ENCODE results near the gene OR1F1.
"Not testable (repeated sequence)": the region's sequence is repeated elsewhere in the genome, so short reads cannot be mapped to it uniquely, and the experiment has no call there.

OR1F1 gene

GRCh38 chr16:3166505-3166886 lies 21.5 kb upstream of the OR1F1 start:
- no peak for TF ChIP-seq RARB (CRISPR knock-in tag; IDR thresholded peaks at IDR 0.05)
- TF ChIP-seq PATZ1 (CRISPR knock-in tag; IDR thresholded peaks at IDR 0.05; ENCODE audit: borderline replicate concordance): no peak
- TF ChIP-seq BACH2 (CRISPR knock-in tag; IDR thresholded peaks at IDR 0.05; ENCODE audit: borderline replicate concordance): no peak
- no peak for TF ChIP-seq POU6F1 (CRISPR knock-in tag; IDR thresholded peaks at IDR 0.05; ENCODE audit: borderline replicate concordance, low read depth)
- no peak for TF ChIP-seq ZC3H10 (CRISPR knock-in tag; IDR thresholded peaks at IDR 0.05)
- TF ChIP-seq CREB5 (CRISPR knock-in tag; IDR thresholded peaks at IDR 0.05; ENCODE audit: low read depth): no peak
- TF ChIP-seq ARNTL (CRISPR knock-in tag; IDR thresholded peaks at IDR 0.05; ENCODE audit: borderline replicate concordance, low read depth): no peak
- TF ChIP-seq SNAI2 (CRISPR knock-in tag; IDR thresholded peaks at IDR 0.05): no peak
- no peak for TF ChIP-seq CSDC2 (CRISPR knock-in tag; IDR thresholded peaks at IDR 0.05)
- TF ChIP-seq ZNF8 (CRISPR knock-in tag; IDR thresholded peaks at IDR 0.05): no peak
- no peak for TF ChIP-seq ZNF565 (CRISPR knock-in tag; conservative IDR thresholded peaks at IDR 0.05; ENCODE audit: low read depth)
- TF ChIP-seq ZFP3 (CRISPR knock-in tag; IDR thresholded peaks at IDR 0.05): no peak
- TF ChIP-seq ESRRG (CRISPR knock-in tag; IDR thresholded peaks at IDR 0.05): no peak
- TF ChIP-seq ZNF70 (CRISPR knock-in tag; IDR thresholded peaks at IDR 0.05): no peak
- TF ChIP-seq OSR1 (CRISPR knock-in tag; IDR thresholded peaks at IDR 0.05): no peak
- TF ChIP-seq PPARA (CRISPR knock-in tag; IDR thresholded peaks at IDR 0.05; ENCODE audit: borderline replicate concordance): no peak
- TF ChIP-seq CSRNP3 (CRISPR knock-in tag; IDR thresholded peaks at IDR 0.05): no peak
- no peak for TF ChIP-seq TSHZ2 (CRISPR knock-in tag; IDR thresholded peaks at IDR 0.05)
- TF ChIP-seq ZFP30 (CRISPR knock-in tag; IDR thresholded peaks at IDR 0.05): no peak
- TF ChIP-seq TOX (CRISPR knock-in tag; IDR thresholded peaks at IDR 0.05; ENCODE audit: borderline replicate concordance): no peak
- no peak for ATAC-seq

GRCh38 chr16:3168729-3169128 lies 19.3 kb upstream of the OR1F1 start:
- ATAC-seq: not testable (repeated sequence)

GRCh38 chr16:3170440-3171180 lies 17.4 kb upstream of the OR1F1 start:
- TF ChIP-seq PPARA (CRISPR knock-in tag; IDR thresholded peaks at IDR 0.05; ENCODE audit: borderline replicate concordance): no peak
- TF ChIP-seq ZFP30 (CRISPR knock-in tag; IDR thresholded peaks at IDR 0.05): no peak
- TF ChIP-seq RARB (CRISPR knock-in tag; IDR thresholded peaks at IDR 0.05): no peak
- TF ChIP-seq TCF4 (CRISPR knock-in tag; IDR thresholded peaks at IDR 0.05; ENCODE audit: borderline replicate concordance): no peak
- no peak for TF ChIP-seq TOX (CRISPR knock-in tag; IDR thresholded peaks at IDR 0.05; ENCODE audit: borderline replicate concordance)
- no peak for TF ChIP-seq TSHZ2 (CRISPR knock-in tag; IDR thresholded peaks at IDR 0.05)
- no peak for TF ChIP-seq SNAI2 (CRISPR knock-in tag; IDR thresholded peaks at IDR 0.05)
- TF ChIP-seq ZFP3 (CRISPR knock-in tag; IDR thresholded peaks at IDR 0.05): no peak
- TF ChIP-seq ZNF70 (CRISPR knock-in tag; IDR thresholded peaks at IDR 0.05): no peak
- TF ChIP-seq GLIS3 (CRISPR knock-in tag; IDR thresholded peaks at IDR 0.05): no peak
- no peak for TF ChIP-seq ARNTL (CRISPR knock-in tag; IDR thresholded peaks at IDR 0.05; ENCODE audit: borderline replicate concordance, low read depth)
- TF ChIP-seq ESRRG (CRISPR knock-in tag; IDR thresholded peaks at IDR 0.05): no peak
- no peak for TF ChIP-seq ZNF8 (CRISPR knock-in tag; IDR thresholded peaks at IDR 0.05)
- peak; percentile 23 for ATAC-seq
